GM19328 (cell line): ENCODE data around the gene AXIN2.
"Not testable (repeated sequence)": the region's sequence is repeated elsewhere in the genome, so short reads cannot be mapped to it uniquely, and the experiment has no call there.

Experiments
- ATAC-seq: cut with Tn5 transposase; IDR thresholded peaks from one replicate; pipeline ENCODE4 v1.9.1; 2021; ENCODE audit warnings: mild to moderate bottlenecking, moderate library complexity; ENCODE audit not compliant: unreplicated experiment

The AXIN2 gene

GRCh38 chr17:65523853-65524664 lies 37.4 kb downstream of the AXIN2 start:
- no peak for ATAC-seq

DNA sequence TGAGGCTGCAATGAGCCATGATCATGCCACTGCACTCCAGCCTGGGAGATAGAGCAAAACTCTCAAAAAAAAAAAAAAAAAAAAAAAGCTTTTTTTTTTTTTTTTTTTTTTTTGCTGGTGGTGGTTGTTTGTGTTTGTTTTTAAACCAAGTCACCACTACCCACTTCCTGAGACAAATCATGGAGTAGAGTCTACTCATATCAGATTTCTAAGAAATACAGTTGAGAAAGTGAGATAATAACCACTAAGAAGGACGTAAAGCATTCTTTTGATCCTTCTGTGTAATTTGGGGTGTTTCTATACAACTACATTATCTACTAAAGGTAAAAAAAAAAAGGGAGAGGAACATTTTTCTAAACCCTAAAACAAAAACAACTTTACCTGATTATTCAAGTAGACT lies 38.0 kb downstream of the AXIN2 start:
- ATAC-seq = no peak

GRCh38 chr17:65522751-65523404 lies 38.6 kb downstream of the AXIN2 start:
- no peak for ATAC-seq

DNA sequence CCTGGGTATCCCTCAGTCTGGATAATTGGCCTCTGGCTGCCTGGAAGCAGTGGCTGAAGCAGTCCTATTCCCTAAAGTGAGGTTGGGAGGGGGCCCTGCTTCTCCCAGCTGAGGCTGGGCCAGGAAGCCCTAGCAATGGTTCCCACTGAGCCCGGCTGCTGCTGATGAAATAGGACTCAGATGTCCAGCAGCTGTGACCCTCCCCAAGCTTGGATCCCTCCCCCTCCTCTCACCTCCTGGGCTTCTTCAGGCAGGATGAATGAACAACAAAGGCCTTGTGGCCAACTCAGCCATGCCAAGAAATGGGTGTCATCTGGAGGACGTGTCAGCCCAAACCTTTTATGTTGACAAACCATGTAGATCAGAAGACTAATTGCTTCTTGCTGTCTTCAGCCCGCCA lies 42.0 kb downstream of the AXIN2 start:
- no peak for ATAC-seq

DNA sequence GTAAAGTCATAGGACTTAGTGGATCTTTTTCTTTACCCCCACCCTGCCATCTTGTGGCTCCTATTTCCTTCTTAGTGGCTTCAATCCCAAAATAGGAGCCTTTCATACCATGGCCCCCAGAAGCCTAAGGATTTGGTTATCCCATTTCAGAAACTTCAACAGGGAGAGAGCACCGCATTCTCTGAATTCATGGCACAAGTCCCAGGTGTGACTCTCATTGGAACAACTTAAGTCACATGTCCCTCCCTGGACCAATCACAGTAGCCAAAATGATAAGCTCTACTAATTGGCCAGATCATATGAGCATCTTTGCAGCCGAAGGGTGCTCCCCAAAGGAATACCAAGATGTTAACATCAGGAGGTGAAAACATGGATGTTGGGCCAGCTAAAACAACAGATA lies 43.2 kb downstream of the AXIN2 start:
- ATAC-seq = no peak

DNA sequence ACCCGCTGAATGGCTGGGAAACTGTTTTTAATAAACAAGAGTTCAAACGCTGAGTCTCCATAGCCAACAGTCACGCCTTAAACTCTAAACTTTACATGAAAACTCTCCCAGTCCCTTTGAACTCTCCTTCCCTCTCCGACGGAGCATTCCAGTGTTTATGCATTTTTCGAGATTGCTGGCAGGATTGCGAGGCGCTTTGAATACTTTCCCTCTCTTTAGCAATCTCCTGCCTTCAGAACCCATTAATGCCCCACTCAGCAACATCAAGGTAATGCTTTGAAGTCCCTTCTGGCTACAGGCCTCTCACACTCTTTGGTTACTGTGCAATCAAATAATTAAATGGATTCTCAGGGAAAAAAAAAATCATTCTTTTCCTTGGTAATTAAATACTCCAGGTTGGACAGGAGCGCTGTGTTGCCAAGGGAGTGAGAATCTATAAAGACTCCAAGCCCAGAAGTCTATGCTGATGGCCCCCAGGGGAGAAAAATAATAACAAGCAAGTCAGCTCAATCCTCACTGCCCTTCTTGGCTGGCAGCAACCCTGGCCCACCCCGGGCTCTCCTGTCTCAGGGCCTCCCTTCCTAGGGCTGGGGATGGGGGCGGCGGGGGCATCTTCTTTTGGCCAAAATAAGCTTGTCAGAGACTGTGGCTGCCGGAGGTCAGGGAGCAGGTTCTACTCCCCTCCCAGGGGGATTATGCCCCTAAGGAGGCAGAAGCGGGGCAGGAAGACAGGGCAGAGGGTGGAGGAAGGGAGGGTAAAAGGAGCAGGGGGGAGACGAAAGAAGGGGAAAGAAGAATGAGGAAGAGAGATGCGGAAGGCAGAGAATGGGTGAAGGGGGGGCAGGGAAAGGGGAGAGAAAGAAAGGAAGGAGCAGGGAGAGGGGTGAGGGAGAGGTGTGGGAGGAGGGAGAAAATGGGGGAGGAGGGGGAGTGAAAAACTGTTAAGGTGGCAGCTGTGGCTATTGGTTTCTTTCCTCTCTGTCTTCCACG lies 45.2 kb downstream of the AXIN2 start:
- ATAC-seq = no peak

GRCh38 chr17:65515512-65515911 lies 45.9 kb downstream of the AXIN2 start:
- ATAC-seq = no peak

GRCh38 chr17:65514541-65514940 lies 46.9 kb downstream of the AXIN2 start:
- ATAC-seq = no peak

- no peak for ATAC-seq
Observed at GRCh38 chr17:65514082-65514481, 47.4 kb downstream of the AXIN2 start.

DNA sequence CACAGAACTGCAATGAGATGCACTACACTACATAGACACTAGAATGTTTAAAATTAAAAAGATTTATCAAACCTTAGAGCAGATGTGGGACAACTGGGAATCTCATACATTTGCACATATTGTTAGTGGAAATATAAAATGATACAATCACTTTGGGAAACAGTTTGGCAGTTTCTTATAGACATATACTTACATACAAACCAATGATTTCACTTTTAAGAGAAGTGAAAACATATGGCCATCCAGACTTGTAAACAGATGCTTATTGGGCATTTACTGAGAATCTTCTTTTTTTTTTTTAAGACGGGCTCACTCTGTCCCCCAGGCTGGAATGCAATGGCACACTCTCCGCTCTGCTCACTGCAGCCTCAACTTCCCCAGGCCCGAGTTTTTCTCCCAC lies 50.1 kb downstream of the AXIN2 start:
- ATAC-seq = no peak

DNA sequence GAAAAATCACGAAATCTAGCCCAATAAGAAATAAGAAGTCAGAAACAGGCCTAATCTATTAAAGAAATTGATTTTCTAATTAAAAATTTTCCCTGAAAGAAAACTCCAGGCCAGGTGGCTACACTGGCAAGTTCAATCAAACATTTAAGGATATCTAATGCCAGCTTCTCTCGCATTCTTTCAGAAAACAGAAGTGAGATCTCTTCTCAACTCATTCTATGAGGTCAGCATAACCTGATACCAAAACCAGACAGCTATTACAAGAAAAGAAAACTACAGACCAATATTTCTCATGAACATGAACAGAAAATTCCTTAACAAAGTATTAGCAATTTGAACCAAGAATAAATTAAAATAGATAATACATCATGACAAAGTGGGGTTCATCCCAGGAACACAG lies 52.4 kb downstream of the AXIN2 start:
- ATAC-seq = no peak

DNA sequence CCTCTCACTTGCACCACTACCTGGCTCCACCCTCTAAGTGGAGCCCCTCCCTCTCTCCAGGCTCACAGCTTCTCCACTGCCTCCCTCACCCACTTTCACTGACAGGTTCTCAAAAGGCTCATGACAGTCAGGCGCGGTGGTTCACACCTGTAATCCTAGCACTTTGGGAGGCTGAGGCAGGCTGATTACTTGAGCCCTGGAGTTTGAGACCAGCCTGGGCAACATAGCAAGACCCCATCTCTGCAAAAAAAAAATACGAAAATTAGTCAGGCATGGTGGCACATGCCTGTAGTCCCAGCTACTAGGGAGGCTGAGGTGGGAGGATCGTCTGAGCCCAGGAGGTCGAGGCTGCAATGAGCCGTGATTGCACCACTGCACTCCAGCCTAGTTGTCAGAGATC lies 56.8 kb downstream of the AXIN2 start:
- not testable (repeated sequence) for ATAC-seq

DNA sequence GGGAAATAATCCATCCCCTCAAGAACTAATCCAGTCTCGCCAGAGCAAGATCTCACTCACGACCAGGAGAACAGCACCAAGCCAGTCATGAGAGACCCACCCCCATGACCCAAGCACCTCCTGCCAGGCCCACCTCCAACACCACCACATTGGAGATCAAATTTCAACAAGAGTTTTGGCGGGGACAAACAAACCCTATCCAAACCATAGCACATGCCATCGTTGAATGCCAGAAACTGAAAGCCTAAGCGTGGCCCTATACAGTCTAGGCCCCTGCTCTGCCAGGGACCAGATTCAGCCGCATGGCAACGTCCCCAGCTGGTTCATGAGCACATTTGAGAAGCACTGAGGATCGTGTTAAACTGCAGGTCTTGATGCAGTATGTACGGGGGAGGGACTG lies 57.3 kb downstream of the AXIN2 start:
- no peak for ATAC-seq

GRCh38 chr17:65503557-65503956 lies 57.9 kb downstream of the AXIN2 start:
- ATAC-seq = no peak

GRCh38 chr17:65498816-65499215 lies 62.6 kb downstream of the AXIN2 start:
- ATAC-seq = no peak

- ATAC-seq = no peak
Observed at GRCh38 chr17:65496801-65497200, 64.6 kb downstream of the AXIN2 start.

DNA sequence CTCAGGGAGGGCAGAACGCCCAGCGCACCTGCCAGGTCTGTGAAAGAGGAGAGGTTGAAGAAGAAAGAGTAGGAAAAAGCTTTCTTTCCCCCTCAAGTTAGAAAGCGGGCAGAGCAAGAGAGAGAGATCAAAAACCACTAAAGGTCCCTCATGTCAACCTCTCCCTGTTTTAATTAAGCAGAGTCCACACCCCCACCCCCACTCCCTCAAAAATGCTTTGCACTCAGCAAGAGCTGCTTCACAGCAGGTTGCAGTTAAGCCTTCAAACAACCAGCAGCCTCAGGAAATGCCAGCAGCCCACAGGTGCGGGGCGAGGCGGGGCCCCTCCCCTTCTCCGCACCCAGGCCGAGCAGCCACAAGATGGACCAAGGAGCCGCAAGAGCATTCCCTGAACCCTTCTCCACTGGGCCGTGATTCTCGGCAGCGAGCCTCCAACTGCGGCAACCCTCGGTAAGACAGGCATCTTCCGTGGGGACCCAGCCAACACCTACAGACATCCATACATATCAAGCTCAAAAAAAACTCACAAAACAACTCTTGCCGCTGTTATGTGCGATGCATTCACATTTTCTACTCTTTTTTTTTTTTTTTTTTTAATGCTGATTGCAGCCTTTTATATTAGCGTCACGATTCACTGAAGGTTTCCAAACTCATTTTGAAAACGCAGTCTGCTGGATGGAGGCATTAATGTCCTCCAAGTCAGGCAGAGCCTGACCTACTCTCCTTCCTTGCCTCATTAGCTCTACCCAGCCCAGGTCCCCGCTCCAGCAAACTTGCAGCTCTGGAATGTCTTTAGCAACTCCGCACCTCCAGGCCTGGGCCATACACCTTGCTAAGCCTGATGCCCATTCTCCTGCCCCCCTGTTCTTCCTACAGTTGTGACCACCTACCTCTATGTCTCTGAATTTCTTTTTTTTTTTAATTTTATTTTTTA lies 66.1 kb downstream of the AXIN2 start:
- ATAC-seq = no peak

DNA sequence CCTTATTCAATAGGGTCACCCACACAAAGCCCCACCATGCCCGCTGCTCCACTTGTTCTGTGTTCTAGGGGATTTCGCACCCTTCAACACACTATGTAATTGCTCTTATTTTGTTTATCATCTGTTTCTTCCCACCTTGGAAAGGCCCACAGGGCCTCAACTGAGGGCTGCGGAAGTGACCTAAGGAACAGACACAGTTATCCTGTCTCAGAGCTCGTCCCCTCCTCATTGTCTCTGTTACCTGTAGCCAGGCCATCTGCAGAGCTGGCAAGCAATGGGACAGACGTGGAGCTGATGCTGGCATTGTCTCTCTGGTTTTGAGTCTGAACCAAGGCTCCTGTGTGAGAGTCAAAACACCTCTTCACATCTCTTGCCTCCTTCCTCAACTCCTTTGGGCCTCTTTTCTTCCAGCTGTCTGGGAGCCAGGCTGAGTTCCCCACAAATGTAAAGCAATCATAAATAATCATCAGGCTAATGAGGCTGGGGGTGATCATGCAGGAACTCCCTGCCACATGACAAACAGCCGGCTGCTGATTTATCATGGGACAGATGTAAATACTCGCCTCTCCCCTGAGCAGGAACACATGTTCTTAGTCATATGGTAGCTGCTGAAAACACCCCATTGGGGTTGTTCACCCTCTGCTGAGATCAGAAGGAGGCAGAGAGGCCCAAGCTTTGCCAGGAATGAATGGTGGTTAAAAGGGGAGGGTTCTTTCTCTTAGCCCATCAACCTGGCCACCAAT lies 71.9 kb downstream of the AXIN2 start:
- no peak for ATAC-seq

GRCh38 chr17:65488665-65489064 lies 72.8 kb downstream of the AXIN2 start:
- ATAC-seq = no peak

GRCh38 chr17:65487990-65488389 lies 73.5 kb downstream of the AXIN2 start:
- no peak for ATAC-seq
